Activated T-helper 1 cell treated with Interleukin-2 at 50 U/mL for 16 hours (primary cell): ENCODE data around the gene ATP13A1.
A peak's percentile ranks its signal among the peaks of the same experiment; 100 is the strongest.
"Not testable (repeated sequence)": the region's sequence is repeated elsewhere in the genome, so short reads cannot be mapped to it uniquely, and the experiment has no call there.

ENCODE experiments used
- DNase-seq: peaks from one replicate; pipeline ENCODE4 v3.0.0-alpha.2; 2020; ENCODE audit warnings: low read depth

Gene ATP13A1

GRCh38 chr19:19663256-19664120, at the start of gene ATP13A1:
TSS of gene ATP13A1 (minus strand) at chr19:19663676. CDS start at chr19:19663666, 10 bp downstream.
- peak; percentile 92 for DNase-seq

GRCh38 chr19:19711934-19712828, 48.7 kb upstream of the ATP13A1 start:
- DNase-seq: no peak

- no peak for DNase-seq
Observed at GRCh38 chr19:19711306-19711933, 47.9 kb upstream of the ATP13A1 start.

GRCh38 chr19:19710506-19710905, 47.0 kb upstream of the ATP13A1 start:
- DNase-seq: no peak

GRCh38 chr19:19704836-19705235, 41.4 kb upstream of the ATP13A1 start:
- no peak for DNase-seq

- DNase-seq: not testable (repeated sequence)
Observed at GRCh38 chr19:19700493-19700892, 37.0 kb upstream of the ATP13A1 start.

GRCh38 chr19:19697589-19697988, 34.1 kb upstream of the ATP13A1 start:
- no peak for DNase-seq

- no peak for DNase-seq
Observed at GRCh38 chr19:19696386-19696785, 32.9 kb upstream of the ATP13A1 start.

GRCh38 chr19:19691683-19692082, 28.2 kb upstream of the ATP13A1 start:
- DNase-seq: no peak

- DNase-seq: not testable (repeated sequence)
Observed at GRCh38 chr19:19689023-19689422, 25.5 kb upstream of the ATP13A1 start.

- DNase-seq: no peak
Observed at GRCh38 chr19:19687090-19687489, 23.6 kb upstream of the ATP13A1 start.

GRCh38 chr19:19686580-19686979, 23.1 kb upstream of the ATP13A1 start:
- no peak for DNase-seq

GRCh38 chr19:19686119-19686518, 22.6 kb upstream of the ATP13A1 start:
- DNase-seq: not testable (repeated sequence)

- no peak for DNase-seq
Observed at GRCh38 chr19:19679176-19680073, 15.9 kb upstream of the ATP13A1 start.

GRCh38 chr19:19677579-19677978, 14.1 kb upstream of the ATP13A1 start:
- DNase-seq: no peak

GRCh38 chr19:19674315-19674714, 10.8 kb upstream of the ATP13A1 start:
- DNase-seq: no peak

GRCh38 chr19:19672816-19673215, 9.3 kb upstream of the ATP13A1 start:
- no peak for DNase-seq

- no peak for DNase-seq
Observed at GRCh38 chr19:19670070-19670551, 6.6 kb upstream of the ATP13A1 start.

GRCh38 chr19:19668230-19669012, 4.9 kb upstream of the ATP13A1 start, which contains the start of gene ZNF101:
TSS of gene ZNF101 (plus strand) at chr19:19668839. CDS start at chr19:19668964, 125 bp downstream.
- DNase-seq: peak; percentile 94

GRCh38 chr19:19665420-19665948, 2.0 kb upstream of the ATP13A1 start:
- DNase-seq: not testable (repeated sequence)
